ENCODE measurements around the gene PWP1.

Gene PWP1

DNA sequence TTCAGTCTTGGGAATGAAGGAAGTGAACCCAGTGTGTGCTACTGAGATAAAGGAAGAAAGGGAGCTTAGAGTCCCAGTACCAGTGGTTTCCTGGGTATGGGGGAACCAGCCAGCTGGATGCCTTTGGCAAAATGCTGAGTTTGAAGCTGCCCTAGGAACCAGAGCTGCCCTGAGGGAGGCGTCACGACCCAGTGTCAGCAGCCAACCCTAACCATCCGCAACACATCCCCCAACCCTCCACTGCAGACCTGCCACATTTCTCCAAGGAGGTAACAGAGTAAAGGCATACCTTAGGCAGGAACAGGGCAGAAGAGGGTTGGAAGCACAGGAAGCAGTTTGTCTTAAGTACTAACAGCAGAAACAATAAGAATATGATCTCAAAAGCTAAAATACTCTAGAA is 46.8 kb downstream of the PWP1 start:
- TF ChIP-seq, protein P1, sequence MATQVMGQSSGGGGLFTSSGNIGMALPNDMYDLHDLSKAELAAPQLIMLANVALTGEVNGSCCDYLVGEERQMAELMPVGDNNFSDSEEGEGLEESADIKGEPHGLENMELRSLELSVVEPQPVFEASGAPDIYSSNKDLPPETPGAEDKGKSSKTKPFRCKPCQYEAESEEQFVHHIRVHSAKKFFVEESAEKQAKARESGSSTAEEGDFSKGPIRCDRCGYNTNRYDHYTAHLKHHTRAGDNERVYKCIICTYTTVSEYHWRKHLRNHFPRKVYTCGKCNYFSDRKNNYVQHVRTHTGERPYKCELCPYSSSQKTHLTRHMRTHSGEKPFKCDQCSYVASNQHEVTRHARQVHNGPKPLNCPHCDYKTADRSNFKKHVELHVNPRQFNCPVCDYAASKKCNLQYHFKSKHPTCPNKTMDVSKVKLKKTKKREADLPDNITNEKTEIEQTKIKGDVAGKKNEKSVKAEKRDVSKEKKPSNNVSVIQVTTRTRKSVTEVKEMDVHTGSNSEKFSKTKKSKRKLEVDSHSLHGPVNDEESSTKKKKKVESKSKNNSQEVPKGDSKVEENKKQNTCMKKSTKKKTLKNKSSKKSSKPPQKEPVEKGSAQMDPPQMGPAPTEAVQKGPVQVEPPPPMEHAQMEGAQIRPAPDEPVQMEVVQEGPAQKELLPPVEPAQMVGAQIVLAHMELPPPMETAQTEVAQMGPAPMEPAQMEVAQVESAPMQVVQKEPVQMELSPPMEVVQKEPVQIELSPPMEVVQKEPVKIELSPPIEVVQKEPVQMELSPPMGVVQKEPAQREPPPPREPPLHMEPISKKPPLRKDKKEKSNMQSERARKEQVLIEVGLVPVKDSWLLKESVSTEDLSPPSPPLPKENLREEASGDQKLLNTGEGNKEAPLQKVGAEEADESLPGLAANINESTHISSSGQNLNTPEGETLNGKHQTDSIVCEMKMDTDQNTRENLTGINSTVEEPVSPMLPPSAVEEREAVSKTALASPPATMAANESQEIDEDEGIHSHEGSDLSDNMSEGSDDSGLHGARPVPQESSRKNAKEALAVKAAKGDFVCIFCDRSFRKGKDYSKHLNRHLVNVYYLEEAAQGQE (IDR thresholded peaks at IDR 0.05; ENCODE audit: insufficient read depth in 1 of 2, low read depth in 2 of 2, low read length in 2 of 2) = no peak
- TF ChIP-seq TAF1 (IDR thresholded peaks at IDR 0.05; ENCODE audit: borderline replicate concordance, insufficient read depth, low read length) (no peak), SIN3A (IDR thresholded peaks at IDR 0.05; ENCODE audit: borderline replicate concordance, insufficient read depth, low read length) (no peak), POLR2AphosphoS5 (IDR thresholded peaks at IDR 0.05; ENCODE audit: low read depth, low read length) (no peak), FOXP2 (optimal IDR thresholded peaks at IDR 0.05; ENCODE audit: borderline replicate concordance, extremely low read depth, extremely low read length, insufficient read depth) (no peak)

DNA sequence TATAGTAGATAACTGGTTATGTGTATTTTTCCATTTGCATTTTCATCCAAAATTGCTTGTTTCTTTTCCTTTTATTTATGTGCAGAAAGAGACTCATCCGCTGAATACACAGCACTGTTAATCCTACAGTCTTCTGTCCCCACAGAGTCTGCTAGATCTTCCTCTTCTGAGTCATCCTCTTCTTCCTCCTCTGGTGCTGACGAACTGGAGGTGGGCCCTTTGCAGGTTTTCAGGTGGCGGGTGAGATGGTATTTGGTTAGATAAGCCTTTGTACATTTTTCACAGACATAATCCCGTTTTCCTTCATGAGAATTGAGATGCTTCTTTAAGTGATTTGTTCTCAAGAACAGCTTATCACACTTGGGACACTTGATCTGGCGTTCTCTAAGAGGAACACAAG is 48.5 kb downstream of the PWP1 start:
- TF ChIP-seq SIN3A (IDR thresholded peaks at IDR 0.05; ENCODE audit: borderline replicate concordance, insufficient read depth, low read length) = no peak
- TF ChIP-seq, protein P1 (IDR thresholded peaks at IDR 0.05; ENCODE audit: insufficient read depth in 1 of 2, low read depth in 2 of 2, low read length in 2 of 2) = no peak

DNA sequence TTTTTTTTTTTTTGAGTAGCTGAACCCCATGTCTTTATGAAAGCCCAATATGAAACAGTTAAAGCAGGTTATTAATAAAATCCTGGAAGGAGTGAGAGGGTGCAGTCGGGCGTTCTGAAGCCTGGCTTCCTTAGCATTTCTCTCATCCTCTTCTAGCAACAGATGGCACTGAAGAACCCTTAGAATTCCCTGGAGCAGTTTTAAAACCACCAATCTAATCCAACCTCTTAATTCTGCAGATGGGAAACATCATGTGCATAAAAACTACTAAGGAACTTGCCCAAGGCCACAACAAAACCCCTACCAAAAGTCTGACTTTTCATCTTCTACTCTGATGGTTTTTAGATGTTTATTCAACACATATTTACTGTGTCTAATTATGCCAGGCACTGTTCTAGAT is 50.2 kb downstream of the PWP1 start:
- TF ChIP-seq TAF1 (IDR thresholded peaks at IDR 0.05; ENCODE audit: borderline replicate concordance, insufficient read depth, low read length) (no peak), SIN3A (IDR thresholded peaks at IDR 0.05; ENCODE audit: borderline replicate concordance, insufficient read depth, low read length) (no peak), POLR2AphosphoS5 (IDR thresholded peaks at IDR 0.05; ENCODE audit: low read depth, low read length) (no peak), FOXP2 (optimal IDR thresholded peaks at IDR 0.05; ENCODE audit: borderline replicate concordance, extremely low read depth, extremely low read length, insufficient read depth) (no peak)
- TF ChIP-seq, protein P1 (IDR thresholded peaks at IDR 0.05; ENCODE audit: insufficient read depth in 1 of 2, low read depth in 2 of 2, low read length in 2 of 2) = no peak

DNA sequence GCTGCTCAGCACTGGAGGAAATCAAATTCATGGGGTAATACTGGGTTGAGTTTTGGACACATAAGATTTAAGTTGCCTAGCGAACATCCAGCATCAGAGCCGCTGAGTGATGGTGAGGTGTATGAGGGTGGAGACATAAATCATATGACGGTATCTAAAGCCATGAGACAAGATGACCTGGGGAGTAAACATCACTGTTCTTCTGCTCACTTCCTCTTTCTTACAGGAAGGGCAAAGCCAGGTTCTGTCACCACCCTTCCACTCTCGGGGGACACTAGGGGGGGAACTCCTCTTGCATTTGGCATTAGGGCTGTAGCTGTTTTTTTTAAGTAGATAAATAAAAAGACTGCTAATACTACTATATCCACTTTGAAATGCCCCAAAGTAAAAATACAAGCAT is 51.3 kb downstream of the PWP1 start:
- no peak for TF ChIP-seq POLR2AphosphoS5 (IDR thresholded peaks at IDR 0.05; ENCODE audit: low read depth, low read length)
- TF ChIP-seq, protein P1 (IDR thresholded peaks at IDR 0.05; ENCODE audit: insufficient read depth in 1 of 2, low read depth in 2 of 2, low read length in 2 of 2) = no peak
- no peak for TF ChIP-seq FOXP2 (optimal IDR thresholded peaks at IDR 0.05; ENCODE audit: borderline replicate concordance, extremely low read depth, extremely low read length, insufficient read depth)
- no peak for TF ChIP-seq SIN3A (IDR thresholded peaks at IDR 0.05; ENCODE audit: borderline replicate concordance, insufficient read depth, low read length)
- no peak for TF ChIP-seq TAF1 (IDR thresholded peaks at IDR 0.05; ENCODE audit: borderline replicate concordance, insufficient read depth, low read length)

DNA sequence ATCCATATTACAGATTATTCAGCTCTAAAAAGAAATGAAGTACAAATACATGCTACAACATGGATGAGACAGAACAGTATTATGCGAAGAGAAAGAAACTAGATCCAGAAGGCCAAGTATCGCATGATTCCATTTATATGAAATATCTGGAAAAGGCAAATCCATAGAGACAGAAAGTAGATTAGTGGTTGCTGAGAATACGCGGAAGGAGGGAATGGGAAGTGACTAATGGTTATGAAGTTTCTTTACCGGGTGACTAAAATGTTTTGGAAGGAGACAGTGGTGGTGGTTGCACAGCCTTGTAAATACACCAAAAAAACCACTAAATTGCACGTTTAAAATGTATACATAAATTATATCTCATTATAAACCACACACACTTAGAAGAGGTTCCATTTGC is 62.9 kb downstream of the PWP1 start:
- TF ChIP-seq POLR2AphosphoS5 (IDR thresholded peaks at IDR 0.05; ENCODE audit: low read depth, low read length) = no peak
- TF ChIP-seq FOXP2 (optimal IDR thresholded peaks at IDR 0.05; ENCODE audit: borderline replicate concordance, extremely low read depth, extremely low read length, insufficient read depth) = no peak
- TF ChIP-seq, protein P1 (IDR thresholded peaks at IDR 0.05; ENCODE audit: insufficient read depth in 1 of 2, low read depth in 2 of 2, low read length in 2 of 2) = no peak
- TF ChIP-seq SIN3A (IDR thresholded peaks at IDR 0.05; ENCODE audit: borderline replicate concordance, insufficient read depth, low read length) = no peak
- no peak for TF ChIP-seq TAF1 (IDR thresholded peaks at IDR 0.05; ENCODE audit: borderline replicate concordance, insufficient read depth, low read length)

Measured in PFSK-1 (cell line).